GM12872 (cell line): Measurements from ENCODE around the gene CRAMP1.

Experiments
- TF ChIP-seq, protein P1 (sequence below): IDR thresholded peaks from 3 replicates; pipeline ENCODE4 v1.5.1; 2011; ENCODE audit warnings: low read depth, mild to moderate bottlenecking, low read length, moderate library complexity; ENCODE audit not compliant: insufficient read depth

The CRAMP1 gene

DNA sequence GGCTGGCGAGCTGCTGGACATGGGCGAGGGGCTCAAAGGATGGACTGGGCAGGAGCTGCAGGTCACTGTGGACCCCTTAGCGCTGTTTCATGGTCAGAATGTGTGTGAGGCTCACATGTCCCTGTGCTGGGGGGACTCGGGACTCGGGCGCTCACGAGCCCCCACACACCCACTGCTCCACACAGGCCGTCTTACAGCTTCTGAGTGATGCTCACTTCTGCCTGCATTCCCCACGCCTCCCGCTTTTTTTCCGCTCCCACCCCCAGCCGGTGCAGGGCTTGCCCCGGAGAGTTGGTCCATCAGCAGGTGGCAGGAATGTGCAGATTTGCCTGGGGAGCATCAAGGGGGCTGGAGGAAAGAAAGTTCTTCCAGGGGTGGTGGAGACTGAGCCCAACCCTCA lies 45.7 kb downstream of the CRAMP1 start:
- TF ChIP-seq, protein P1, sequence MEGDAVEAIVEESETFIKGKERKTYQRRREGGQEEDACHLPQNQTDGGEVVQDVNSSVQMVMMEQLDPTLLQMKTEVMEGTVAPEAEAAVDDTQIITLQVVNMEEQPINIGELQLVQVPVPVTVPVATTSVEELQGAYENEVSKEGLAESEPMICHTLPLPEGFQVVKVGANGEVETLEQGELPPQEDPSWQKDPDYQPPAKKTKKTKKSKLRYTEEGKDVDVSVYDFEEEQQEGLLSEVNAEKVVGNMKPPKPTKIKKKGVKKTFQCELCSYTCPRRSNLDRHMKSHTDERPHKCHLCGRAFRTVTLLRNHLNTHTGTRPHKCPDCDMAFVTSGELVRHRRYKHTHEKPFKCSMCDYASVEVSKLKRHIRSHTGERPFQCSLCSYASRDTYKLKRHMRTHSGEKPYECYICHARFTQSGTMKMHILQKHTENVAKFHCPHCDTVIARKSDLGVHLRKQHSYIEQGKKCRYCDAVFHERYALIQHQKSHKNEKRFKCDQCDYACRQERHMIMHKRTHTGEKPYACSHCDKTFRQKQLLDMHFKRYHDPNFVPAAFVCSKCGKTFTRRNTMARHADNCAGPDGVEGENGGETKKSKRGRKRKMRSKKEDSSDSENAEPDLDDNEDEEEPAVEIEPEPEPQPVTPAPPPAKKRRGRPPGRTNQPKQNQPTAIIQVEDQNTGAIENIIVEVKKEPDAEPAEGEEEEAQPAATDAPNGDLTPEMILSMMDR, result no peak

DNA sequence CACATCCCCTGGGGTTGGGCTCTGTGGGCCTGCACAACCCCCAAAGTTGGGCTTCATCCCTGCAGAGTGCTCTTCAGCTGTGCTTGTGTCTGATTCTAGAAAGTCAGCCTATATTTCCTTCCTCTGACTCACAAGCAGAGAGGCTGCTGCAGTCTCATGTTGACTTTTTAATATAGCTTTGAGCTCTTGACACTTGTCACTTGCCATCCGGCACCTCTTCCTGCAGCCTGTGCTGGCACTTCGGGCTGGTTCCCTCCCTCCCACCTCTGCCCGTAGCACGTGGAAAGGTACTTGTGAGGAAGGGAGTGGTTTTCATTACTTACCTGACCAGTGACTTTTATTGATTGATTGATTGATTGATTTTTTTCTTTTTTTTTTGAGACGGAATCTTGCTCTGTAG lies 46.9 kb downstream of the CRAMP1 start:
- TF ChIP-seq, protein P1, result no peak

GRCh38 chr16:1661826-1662225 lies 49.7 kb downstream of the CRAMP1 start:
- TF ChIP-seq, protein P1, result no peak

- TF ChIP-seq, protein P1, result no peak
Measured at GRCh38 chr16:1662543-1662942, 50.4 kb downstream of the CRAMP1 start.

- TF ChIP-seq, protein P1, result no peak
Measured at GRCh38 chr16:1665829-1666228, 53.7 kb downstream of the CRAMP1 start.

- TF ChIP-seq, protein P1, result no peak
Measured at GRCh38 chr16:1666316-1666715, 54.2 kb downstream of the CRAMP1 start.

GRCh38 chr16:1667271-1667670 lies 55.1 kb downstream of the CRAMP1 start:
- TF ChIP-seq, protein P1, result no peak

GRCh38 chr16:1667916-1668315 lies 55.8 kb downstream of the CRAMP1 start:
- TF ChIP-seq, protein P1, result no peak
